IMR-90 (cell line): ENCODE data around the gene MAPKAP1. TPM values are rescaled to one million over a fixed set of nuclear protein-coding genes. Genes with fewer than 3 reads are reported as not detected.

Experiments used
- ATAC-seq: fragments of 200-7000 bp; cut with Tn5 transposase; 2 replicates; pipeline ENCODE4 v1.9.1; 2020; ENCODE audit warnings: low read depth, mild to moderate bottlenecking, moderate library complexity
- BruUV-seq: library from RNA; stranded (reverse); fragments of 400-500 nt; replicated peaks from 2 replicates; lab custom pipeline; 2021; lab: Mats Ljungman, UMichigan
- CTCF ChIA-PET: fragments of 300-600 bp; formaldehyde crosslinking; extraction: SDS; loops from one replicate; lab custom pipeline; 2021; ENCODE audit warnings: antibody characterized with exemption; lab: Yijun Ruan, JAX
- POLR2A ChIA-PET: fragments of 300-600 bp; sonication (Branson Sonifier 250); formaldehyde crosslinking; loops from one replicate; lab custom pipeline; 2022; ENCODE audit warnings: antibody characterized with exemption; ENCODE audit not compliant: unreplicated experiment; lab: Charles Lee
- DNase-seq: peaks from one replicate; pipeline ENCODE4 v3.0.0; 2013
- H2AFZ ChIP-seq: replicated peaks from 2 replicates; pipeline ENCODE3; 2013; ENCODE audit warnings: low read length, mild to moderate bottlenecking; ENCODE audit not compliant: poor library complexity
- H2AK5ac ChIP-seq: 2 replicates; pipeline ENCODE4 v1.6.1; 2013; ENCODE audit warnings: low read depth, low read length, inconsistent platforms
- H2AK9ac ChIP-seq: replicated peaks from 2 replicates; pipeline ENCODE3; 2013; ENCODE audit warnings: mild to moderate bottlenecking, low read depth, low read length, moderate library complexity; ENCODE audit not compliant: poor library complexity
- H2BK120ac ChIP-seq: 2 replicates; pipeline ENCODE4 v1.6.1; 2013; ENCODE audit warnings: low read depth, low read length, inconsistent platforms
- H2BK15ac ChIP-seq: 3 replicates; pipeline ENCODE4 v1.6.1; 2013; ENCODE audit warnings: low read depth, low read length, inconsistent platforms
- H2BK20ac ChIP-seq: 2 replicates; pipeline ENCODE4 v1.6.1; 2013; ENCODE audit warnings: low read depth, mild to moderate bottlenecking, inconsistent platforms, low read length, moderate library complexity
- H2BK5ac ChIP-seq: 2 replicates; pipeline ENCODE4 v1.6.1; 2013; ENCODE audit warnings: mild to moderate bottlenecking, low read depth, low read length, inconsistent platforms; ENCODE audit not compliant: poor library complexity, severe bottlenecking
- H3K14ac ChIP-seq: replicated peaks from 2 replicates; pipeline ENCODE4 v1.6.1; 2013; ENCODE audit warnings: low read depth, low read length, inconsistent platforms
- H3K18ac ChIP-seq: 2 replicates; pipeline ENCODE4 v1.6.1; 2013; ENCODE audit warnings: low read depth, low read length, control low read depth
- H3K23ac ChIP-seq: 2 replicates; pipeline ENCODE4 v1.6.1; 2013; ENCODE audit warnings: low read depth, low read length, inconsistent platforms
- H3K27ac ChIP-seq: 2 replicates; pipeline ENCODE4 v1.5.1; 2013; ENCODE audit warnings: mild to moderate bottlenecking, control low read depth, low read length; ENCODE audit not compliant: insufficient read depth
- H3K27me3 ChIP-seq: 2 replicates; pipeline ENCODE4 v1.6.1; 2013; ENCODE audit warnings: low read length; ENCODE audit not compliant: control insufficient read depth, insufficient read depth
- H3K36me3 ChIP-seq: 2 replicates; pipeline ENCODE4 v1.6.1; 2013; ENCODE audit warnings: low read length, mixed read lengths; ENCODE audit not compliant: control insufficient read depth, insufficient read depth
- H3K4ac ChIP-seq: 2 replicates; pipeline ENCODE4 v1.6.1; 2013; ENCODE audit warnings: low read depth, low read length, inconsistent platforms
- H3K4me1 ChIP-seq: 2 replicates; pipeline ENCODE4 v1.6.1; 2013; ENCODE audit warnings: low read length, mixed read lengths; ENCODE audit not compliant: control insufficient read depth, insufficient read depth
- H3K4me2 ChIP-seq: 2 replicates; pipeline ENCODE4 v1.6.1; 2013; ENCODE audit warnings: low read depth, mild to moderate bottlenecking, control low read depth, low read length, moderate library complexity
- H3K4me3 ChIP-seq: 2 replicates; pipeline ENCODE4 v1.5.1; 2013; ENCODE audit warnings: low read depth, mild to moderate bottlenecking, control low read depth, low read length, moderate library complexity; ENCODE audit not compliant: insufficient read depth
- H3K56ac ChIP-seq: 2 replicates; pipeline ENCODE4 v1.6.1; 2013; ENCODE audit warnings: low read length, inconsistent platforms; ENCODE audit not compliant: insufficient read depth; ENCODE audit errors: extremely low read depth
- H3K79me1 ChIP-seq, 2 experiments: 2 replicates each; pipeline ENCODE4 v1.6.1; 2013; ENCODE audit warnings: low read length in 2 of 2, inconsistent platforms in 1 of 2, low read depth in 1 of 2
- H3K9ac ChIP-seq: 2 replicates; pipeline ENCODE4 v1.6.1; 2013; ENCODE audit warnings: low read depth, low read length, control low read depth
- H3K9me1 ChIP-seq: 2 replicates; pipeline ENCODE4 v1.6.1; 2013; ENCODE audit warnings: low read length, inconsistent platforms; ENCODE audit not compliant: insufficient read depth
- H3K9me3 ChIP-seq: 2 replicates; pipeline ENCODE4 v1.6.1; 2013; ENCODE audit warnings: low read length; ENCODE audit not compliant: control insufficient read depth, insufficient read depth
- H4K20me1 ChIP-seq: 2 replicates; pipeline ENCODE4 v1.6.1; 2013; ENCODE audit warnings: low read length, inconsistent platforms; ENCODE audit not compliant: insufficient read depth
- H4K5ac ChIP-seq: 2 replicates; pipeline ENCODE4 v1.6.1; 2013; ENCODE audit warnings: mild to moderate bottlenecking, low read depth, low read length, control low read depth
- H4K8ac ChIP-seq, 2 experiments: 2 replicates each; pipeline ENCODE4 v1.6.1; 2013; ENCODE audit warnings: low read depth in 2 of 2, low read length in 2 of 2, control low read depth in 1 of 2, inconsistent platforms in 1 of 2
- H4K91ac ChIP-seq: 2 replicates; pipeline ENCODE4 v1.6.1; 2013; ENCODE audit warnings: low read depth, low read length, inconsistent platforms; ENCODE audit not compliant: insufficient read depth
- MXI1 ChIP-seq: IDR thresholded peaks from 2 replicates; pipeline ENCODE4 v1.6.1; 2012; ENCODE audit warnings: low read depth, mild to moderate bottlenecking, low read length, moderate library complexity, borderline replicate concordance
- WGBS, 2 experiments: methylation state at CpG; one replicate each; pipeline versions ENCODE4 v1.1.5 to v1.1.7; 2013; ENCODE audit warnings: missing lambda C conversion rate in 2 of 2; ENCODE audit not compliant: insufficient read length in 1 of 2; ENCODE audit errors: extremely low coverage in 2 of 2; 5-methylcytosine and 5-hydroxymethylcytosine counted together
- dilution Hi-C: fragments of 300-500 bp; cut with HindIII; formaldehyde crosslinking; loops from one replicate; pipeline ENCODE4 v1.14.3; 2018; ENCODE audit warnings: low sequenced_read_pairs; ENCODE audit not compliant: unreplicated experiment
- in situ Hi-C: fragments of 300-500 bp; cut with MboI; formaldehyde crosslinking; loops from 3 replicates; pipeline ENCODE4 v1.14.3; 2019; ENCODE audit warnings: low sequenced_read_pairs, inconsistent platforms, mixed read lengths
- intact Hi-C: fragments of 100-400 bp; cut with micrococcal nuclease; formaldehyde crosslinking; loops from 2 replicates; pipeline ENCODE4 v1.10.0; 2022
- polyA plus RNA-seq, 3 experiments: library from polyadenylated mRNA; depleted of rRNA; stranded (reverse); fragments of >200 nt; gene quantifications; 2 replicates each; pipeline ENCODE4 v1.2.3, GENCODE V29; 2012; ENCODE audit warnings: low replicate concordance in 1 of 3
- total RNA-seq: library from RNA; depleted of rRNA; stranded (reverse); fragments of >200 nt; gene quantifications from 2 replicates; pipeline ENCODE4 v1.2.3, GENCODE V29; 2012
- TF ChIP-seq, protein P1 (sequence below): conservative IDR thresholded peaks from 2 replicates; pipeline ENCODE4 v1.5.1; 2012; ENCODE audit warnings: mild to moderate bottlenecking, low read depth, low read length, improper control_type of control experiment

MAPKAP1 gene
- total and polyA plus RNA-seq, 2 of the 4 experiments (the other 2 are of a cell fraction) = 87.2 to 158 TPM

DNA sequence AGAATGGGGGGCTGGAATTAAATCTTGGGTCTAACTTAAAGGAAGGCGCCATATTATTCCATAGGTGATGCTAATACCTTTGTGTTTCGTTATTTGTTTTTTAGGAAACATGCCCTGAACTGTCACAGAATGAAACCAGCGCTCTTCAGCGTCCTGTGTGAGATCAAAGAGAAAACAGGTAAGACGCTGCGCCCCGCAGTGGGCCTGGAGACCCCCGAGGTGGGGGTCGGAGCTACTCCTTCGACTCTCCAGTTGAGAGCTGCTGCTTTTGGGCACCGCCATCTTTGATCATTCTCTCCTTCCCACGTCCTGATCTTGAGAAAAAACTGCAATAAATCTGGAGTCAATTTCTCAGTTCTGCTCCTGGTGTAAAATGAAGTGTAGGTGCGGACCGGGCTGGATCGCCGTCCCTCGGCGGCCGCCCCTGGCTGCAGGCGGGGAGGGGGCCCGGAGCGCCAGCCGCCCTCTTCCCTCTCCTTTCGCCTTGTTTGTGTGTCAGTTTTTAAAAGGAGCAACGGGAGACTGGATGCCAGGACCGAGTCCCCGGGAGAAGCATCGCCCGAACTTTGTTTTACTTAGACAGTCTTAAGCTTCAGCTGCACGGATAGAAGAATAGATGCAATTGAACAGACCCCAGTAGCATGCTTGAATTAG is 41.6 kb upstream of the MAPKAP1 start:
- H3K56ac ChIP-seq = peak overlapping the region; percentile 68; the same call in 1 of the 2 replicates
- peak overlapping the region; percentile 64 for H3K9ac ChIP-seq
- H3K36me3 ChIP-seq = no peaks in the 10 kb centered on the region
- CTCF ChIA-PET = no interaction called here
- peaks cover 4% of the 10 kb centered on the region for H3K9me1 ChIP-seq
- in situ Hi-C loops = no loop called here
- H4K20me1 ChIP-seq = peaks cover 11% of the 10 kb centered on the region; the same call in 1 of the 2 replicates
- H3K4me1 ChIP-seq = peaks cover 6% of the 10 kb centered on the region
- H3K4me2 ChIP-seq = peak overlapping the region; percentile 94
- H4K91ac ChIP-seq = peak overlapping the region; percentile 78
- peak overlapping the region; percentile 92 for H2AFZ ChIP-seq
- peak overlapping the region; percentile 67 for H2BK120ac ChIP-seq
- H3K4me3 ChIP-seq = peak overlapping the region; percentile 99
- peak overlapping the region; percentile 84 for H3K23ac ChIP-seq
- peak overlapping the region; percentile 35; the same call in 1 of the 2 replicates for H2BK20ac ChIP-seq
- H4K5ac ChIP-seq = peak overlapping the region; percentile 60; the same call in 1 of the 2 replicates
- peak overlapping the region; percentile 40 for H2BK5ac ChIP-seq
- WGBS, 2 experiments = 2% methylated on average over 7 of the region's 30 CpGs; no CpG with 5 or more reads in 1 of the 2 experiments
- TF ChIP-seq, protein P1, sequence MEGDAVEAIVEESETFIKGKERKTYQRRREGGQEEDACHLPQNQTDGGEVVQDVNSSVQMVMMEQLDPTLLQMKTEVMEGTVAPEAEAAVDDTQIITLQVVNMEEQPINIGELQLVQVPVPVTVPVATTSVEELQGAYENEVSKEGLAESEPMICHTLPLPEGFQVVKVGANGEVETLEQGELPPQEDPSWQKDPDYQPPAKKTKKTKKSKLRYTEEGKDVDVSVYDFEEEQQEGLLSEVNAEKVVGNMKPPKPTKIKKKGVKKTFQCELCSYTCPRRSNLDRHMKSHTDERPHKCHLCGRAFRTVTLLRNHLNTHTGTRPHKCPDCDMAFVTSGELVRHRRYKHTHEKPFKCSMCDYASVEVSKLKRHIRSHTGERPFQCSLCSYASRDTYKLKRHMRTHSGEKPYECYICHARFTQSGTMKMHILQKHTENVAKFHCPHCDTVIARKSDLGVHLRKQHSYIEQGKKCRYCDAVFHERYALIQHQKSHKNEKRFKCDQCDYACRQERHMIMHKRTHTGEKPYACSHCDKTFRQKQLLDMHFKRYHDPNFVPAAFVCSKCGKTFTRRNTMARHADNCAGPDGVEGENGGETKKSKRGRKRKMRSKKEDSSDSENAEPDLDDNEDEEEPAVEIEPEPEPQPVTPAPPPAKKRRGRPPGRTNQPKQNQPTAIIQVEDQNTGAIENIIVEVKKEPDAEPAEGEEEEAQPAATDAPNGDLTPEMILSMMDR = no peak
- 0 out of 2 replicates have a peak, but pooled peaks have one; percentile 7 for TF ChIP-seq MXI1
- DNase-seq (no peak), ATAC-seq (no peak)
- H3K18ac ChIP-seq = 0 out of 2 replicates have a peak overlapping the region, but pooled peaks have one; percentile 31
- H3K4ac ChIP-seq = peak overlapping the region; percentile 63
- H2AK9ac ChIP-seq = peak overlapping the region; percentile 96
- intact Hi-C loops = loop anchor here (2.0 to 10.0 kb wide), 5 partner anchors 139 to 746 kb away; no protein-coding TSS in a partner anchor
- peak overlapping the region; percentile 38 for H3K27ac ChIP-seq
- no TSS peak for BruUV-seq
- peak overlapping the region; percentile 93 for H3K14ac ChIP-seq
- peaks cover 7 to 39% of the 10 kb centered on the region in 2 experiments; a peak in 2 of 4 replicates for H3K79me1 ChIP-seq
- no peaks in the 10 kb centered on the region for H3K27me3 ChIP-seq
- no peak overlapping the region for H2AK5ac ChIP-seq
- dilution Hi-C loops = no loop called here
- peak overlapping the region; percentile 35; the same call in 1 of the 3 replicates for H2BK15ac ChIP-seq
- H4K8ac ChIP-seq = peak overlapping the region; percentile 40 to 69; a peak in 3 of 4 replicates
- POLR2A ChIA-PET = no interaction called here
- no peaks in the 10 kb centered on the region for H3K9me3 ChIP-seq
